ENCODE measurements around the gene ZNF24.
A peak's percentile ranks its signal among the peaks of the same experiment; 100 is the strongest.

DNA sequence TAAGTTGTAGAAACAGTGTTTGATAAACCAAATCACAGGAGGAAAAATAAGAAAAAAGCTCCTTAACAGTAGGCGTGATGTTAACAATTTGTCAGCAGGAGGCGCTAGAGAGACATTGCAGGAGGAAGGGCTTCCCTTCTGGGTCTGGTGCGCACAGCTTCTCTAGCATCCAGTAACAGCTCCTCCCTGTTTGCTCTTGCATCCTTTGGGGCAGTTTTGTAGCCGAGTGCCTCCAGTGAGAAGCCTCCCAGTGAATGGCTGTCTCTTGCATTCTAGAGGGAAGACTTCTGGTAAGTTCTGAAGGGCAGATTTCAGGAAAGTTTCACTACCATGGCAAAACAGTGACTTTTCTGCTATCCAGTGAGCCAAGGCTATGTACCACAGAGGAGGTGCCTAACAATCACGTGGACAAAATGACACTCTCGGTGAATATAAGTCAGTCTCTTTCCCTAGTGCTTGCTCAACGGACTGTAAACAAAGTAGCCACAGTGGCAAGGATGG, 42.4 kb upstream of the ZNF24 start:
- TF ChIP-seq, protein P1, sequence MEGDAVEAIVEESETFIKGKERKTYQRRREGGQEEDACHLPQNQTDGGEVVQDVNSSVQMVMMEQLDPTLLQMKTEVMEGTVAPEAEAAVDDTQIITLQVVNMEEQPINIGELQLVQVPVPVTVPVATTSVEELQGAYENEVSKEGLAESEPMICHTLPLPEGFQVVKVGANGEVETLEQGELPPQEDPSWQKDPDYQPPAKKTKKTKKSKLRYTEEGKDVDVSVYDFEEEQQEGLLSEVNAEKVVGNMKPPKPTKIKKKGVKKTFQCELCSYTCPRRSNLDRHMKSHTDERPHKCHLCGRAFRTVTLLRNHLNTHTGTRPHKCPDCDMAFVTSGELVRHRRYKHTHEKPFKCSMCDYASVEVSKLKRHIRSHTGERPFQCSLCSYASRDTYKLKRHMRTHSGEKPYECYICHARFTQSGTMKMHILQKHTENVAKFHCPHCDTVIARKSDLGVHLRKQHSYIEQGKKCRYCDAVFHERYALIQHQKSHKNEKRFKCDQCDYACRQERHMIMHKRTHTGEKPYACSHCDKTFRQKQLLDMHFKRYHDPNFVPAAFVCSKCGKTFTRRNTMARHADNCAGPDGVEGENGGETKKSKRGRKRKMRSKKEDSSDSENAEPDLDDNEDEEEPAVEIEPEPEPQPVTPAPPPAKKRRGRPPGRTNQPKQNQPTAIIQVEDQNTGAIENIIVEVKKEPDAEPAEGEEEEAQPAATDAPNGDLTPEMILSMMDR (IDR thresholded peaks at IDR 0.05 in 8 of 11, conservative IDR thresholded peaks at IDR 0.05 in 3 of 11) = peak; percentile 60 to 86 (median 79)
- TF ChIP-seq POLR2A (IDR thresholded peaks at IDR 0.05) (no peak), POLR2AphosphoS5 (IDR thresholded peaks at IDR 0.05) (no peak)
